ENCODE results near the gene MS4A14. TPM values are rescaled to one million over a fixed set of nuclear protein-coding genes. Genes with fewer than 3 reads are reported as not detected.
A peak's percentile ranks its signal among the peaks of the same experiment; 100 is the strongest.
"Not testable (repeated sequence)": the region's sequence is repeated elsewhere in the genome, so short reads cannot be mapped to it uniquely, and the experiment has no call there.

Gene MS4A14, protein sequence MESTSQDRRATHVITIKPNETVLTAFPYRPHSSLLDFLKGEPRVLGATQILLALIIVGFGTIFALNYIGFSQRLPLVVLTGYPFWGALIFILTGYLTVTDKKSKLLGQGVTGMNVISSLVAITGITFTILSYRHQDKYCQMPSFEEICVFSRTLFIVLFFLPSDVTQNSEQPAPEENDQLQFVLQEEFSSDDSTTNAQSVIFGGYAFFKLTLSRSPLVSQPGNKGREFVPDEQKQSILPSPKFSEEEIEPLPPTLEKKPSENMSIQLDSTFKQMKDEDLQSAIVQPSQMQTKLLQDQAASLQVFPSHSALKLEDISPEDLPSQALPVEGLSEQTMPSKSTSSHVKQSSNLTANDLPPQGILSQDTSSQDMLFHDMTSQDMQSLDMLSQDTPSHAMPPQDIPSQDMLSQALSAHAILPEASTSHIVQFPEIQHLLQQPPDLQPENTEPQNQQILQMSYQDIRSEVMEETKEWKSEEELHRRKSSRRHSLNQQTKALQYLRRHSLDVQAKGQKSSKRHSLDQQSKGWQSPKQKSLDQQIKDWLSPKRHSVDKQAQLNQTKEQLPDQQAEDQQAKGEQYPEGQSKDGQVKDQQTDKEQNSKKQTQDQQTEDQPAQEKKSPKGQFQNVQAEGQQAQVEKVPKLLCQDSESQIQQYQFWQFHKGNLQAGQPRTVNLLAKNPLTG
- not detected in 2 replicates for total RNA-seq

GRCh38 chr11:60396382-60396781, at the start of gene MS4A14:
Gene MS4A14 (plus strand): TSS chr11:60396459. CDS start chr11:60396579, 120 bp downstream.
- intact Hi-C loops (cut with micrococcal nuclease) = no loop called here
- no peak within 1 kb of the TSS for H3K27ac Mint-ChIP-seq

GRCh38 chr11:60347084-60347797, 49.0 kb upstream of the MS4A14 start:
- intact Hi-C loops (cut with micrococcal nuclease) = loop anchor here (5.0 kb wide), 1 partner anchor 80 kb away; no protein-coding TSS in a partner anchor
- H3K4me3 Mint-ChIP-seq (ENCODE audit: low read depth) = no peak overlapping the region
- no peaks in the 10 kb centered on the region for H3K27me3 Mint-ChIP-seq (ENCODE audit: low read depth)
- H3K27ac Mint-ChIP-seq = no peak overlapping the region
- DNase-seq (ENCODE audit: low spot score) = no peak
- H3K9me3 Mint-ChIP-seq = no peaks in the 10 kb centered on the region
- H3K36me3 Mint-ChIP-seq (ENCODE audit: low read depth) = no peaks in the 10 kb centered on the region
- H3K4me1 Mint-ChIP-seq (ENCODE audit: low read depth) = no peaks in the 10 kb centered on the region

More at GRCh38 chr11:60396382-60396781, at the start of gene MS4A14:
- Mint-ChIP-seq H3K4me3 (ENCODE audit: low read depth) (no peak within 1 kb of the TSS), H3K4me1 (ENCODE audit: low read depth) (no peaks in the 10 kb centered on the region), H3K27me3 (ENCODE audit: low read depth) (peaks cover 2% of the 10 kb centered on the region), H3K36me3 (ENCODE audit: low read depth) (no peaks in the 10 kb centered on the region), H3K9me3 (no peaks in the 10 kb centered on the region)
- no peak for DNase-seq (ENCODE audit: low spot score)

DNA sequence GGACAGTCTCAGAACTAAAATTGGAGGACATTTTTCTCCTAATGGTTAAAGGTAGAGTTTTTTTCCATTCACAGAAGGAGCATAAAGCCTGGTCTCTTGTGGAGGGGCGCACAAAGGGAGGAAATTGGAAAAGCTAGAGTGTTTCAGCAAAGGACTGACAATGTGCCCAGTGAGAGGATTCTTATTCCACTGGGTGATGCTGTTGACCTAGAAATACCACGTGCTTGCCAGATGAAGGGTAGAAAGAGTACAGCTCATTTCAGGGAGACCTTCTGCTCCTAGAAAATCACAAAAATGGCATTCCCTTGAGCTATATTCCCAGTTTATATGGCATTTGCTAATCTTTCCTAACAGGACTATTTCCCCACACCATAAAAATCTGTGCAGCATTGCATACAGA, 48.1 kb upstream of the MS4A14 start:
- intact Hi-C loops (cut with micrococcal nuclease) = loop anchor here (5.0 kb wide), 1 partner anchor 81 kb away; no protein-coding TSS in a partner anchor
- Mint-ChIP-seq H3K4me1 (ENCODE audit: low read depth) (no peaks in the 10 kb centered on the region), H3K4me3 (ENCODE audit: low read depth) (no peak overlapping the region), H3K27me3 (ENCODE audit: low read depth) (no peaks in the 10 kb centered on the region), H3K36me3 (ENCODE audit: low read depth) (no peaks in the 10 kb centered on the region), H3K9me3 (no peaks in the 10 kb centered on the region), H3K27ac (no peak overlapping the region)
- no peak for DNase-seq (ENCODE audit: low spot score)

GRCh38 chr11:60349990-60350389, 46.3 kb upstream of the MS4A14 start:
- intact Hi-C loops (cut with micrococcal nuclease) = loop anchor here (5.0 kb wide), 1 partner anchor 83 kb away; no protein-coding TSS in a partner anchor
- Mint-ChIP-seq H3K4me3 (ENCODE audit: low read depth) (no peak overlapping the region), H3K9me3 (no peaks in the 10 kb centered on the region), H3K27me3 (ENCODE audit: low read depth) (peaks cover 3% of the 10 kb centered on the region), H3K36me3 (ENCODE audit: low read depth) (no peaks in the 10 kb centered on the region), H3K27ac (no peak overlapping the region), H3K4me1 (ENCODE audit: low read depth) (no peaks in the 10 kb centered on the region)
- no peak for DNase-seq (ENCODE audit: low spot score)

GRCh38 chr11:60357771-60358170, 38.5 kb upstream of the MS4A14 start:
- Mint-ChIP-seq H3K27ac (no peak overlapping the region), H3K36me3 (ENCODE audit: low read depth) (no peaks in the 10 kb centered on the region), H3K4me1 (ENCODE audit: low read depth) (no peaks in the 10 kb centered on the region), H3K9me3 (no peaks in the 10 kb centered on the region), H3K4me3 (ENCODE audit: low read depth) (no peak overlapping the region), H3K27me3 (ENCODE audit: low read depth) (peaks cover 5% of the 10 kb centered on the region)
- no peak for DNase-seq (ENCODE audit: low spot score)
- intact Hi-C loops (cut with micrococcal nuclease) = no loop called here

DNA sequence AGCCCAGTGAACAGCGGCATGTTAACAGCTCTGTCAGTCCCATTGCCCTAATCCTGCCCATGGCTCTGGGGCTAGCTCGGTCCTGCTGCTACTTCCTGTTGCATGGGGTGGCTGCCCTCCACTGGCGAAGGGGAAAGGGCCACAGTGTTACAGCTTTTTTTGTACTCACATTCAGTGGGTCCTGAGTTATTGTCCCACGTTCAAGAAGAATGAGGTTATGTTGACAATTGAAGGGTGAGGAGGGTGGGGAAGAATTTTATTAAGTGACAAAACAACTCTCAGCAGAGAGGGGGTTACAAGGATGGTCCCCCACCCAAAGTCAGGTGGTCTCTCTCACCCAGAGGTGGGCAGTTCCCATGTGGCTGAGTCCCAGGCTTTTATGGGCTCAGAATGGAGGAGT, 35.6 kb upstream of the MS4A14 start:
- Mint-ChIP-seq H3K27ac (no peak overlapping the region), H3K9me3 (no peaks in the 10 kb centered on the region), H3K27me3 (ENCODE audit: low read depth) (peaks cover 9% of the 10 kb centered on the region), H3K36me3 (ENCODE audit: low read depth) (no peaks in the 10 kb centered on the region), H3K4me1 (ENCODE audit: low read depth) (no peaks in the 10 kb centered on the region), H3K4me3 (ENCODE audit: low read depth) (no peak overlapping the region)
- no peak for DNase-seq (ENCODE audit: low spot score)
- intact Hi-C loops (cut with micrococcal nuclease) = loop anchor here (5.0 kb wide), 1 partner anchor 127 kb away; no protein-coding TSS in a partner anchor

GRCh38 chr11:60362241-60362640, 34.0 kb upstream of the MS4A14 start:
- no peak for DNase-seq (ENCODE audit: low spot score)
- intact Hi-C loops (cut with micrococcal nuclease) = loop anchor here (5.0 kb wide), 1 partner anchor 125 kb away; no protein-coding TSS in a partner anchor
- H3K4me1 Mint-ChIP-seq (ENCODE audit: low read depth) = no peaks in the 10 kb centered on the region
- no peaks in the 10 kb centered on the region for H3K36me3 Mint-ChIP-seq (ENCODE audit: low read depth)
- no peak overlapping the region for H3K4me3 Mint-ChIP-seq (ENCODE audit: low read depth)
- H3K27ac Mint-ChIP-seq = no peak overlapping the region
- peaks cover 9% of the 10 kb centered on the region for H3K27me3 Mint-ChIP-seq (ENCODE audit: low read depth)
- no peaks in the 10 kb centered on the region for H3K9me3 Mint-ChIP-seq

DNA sequence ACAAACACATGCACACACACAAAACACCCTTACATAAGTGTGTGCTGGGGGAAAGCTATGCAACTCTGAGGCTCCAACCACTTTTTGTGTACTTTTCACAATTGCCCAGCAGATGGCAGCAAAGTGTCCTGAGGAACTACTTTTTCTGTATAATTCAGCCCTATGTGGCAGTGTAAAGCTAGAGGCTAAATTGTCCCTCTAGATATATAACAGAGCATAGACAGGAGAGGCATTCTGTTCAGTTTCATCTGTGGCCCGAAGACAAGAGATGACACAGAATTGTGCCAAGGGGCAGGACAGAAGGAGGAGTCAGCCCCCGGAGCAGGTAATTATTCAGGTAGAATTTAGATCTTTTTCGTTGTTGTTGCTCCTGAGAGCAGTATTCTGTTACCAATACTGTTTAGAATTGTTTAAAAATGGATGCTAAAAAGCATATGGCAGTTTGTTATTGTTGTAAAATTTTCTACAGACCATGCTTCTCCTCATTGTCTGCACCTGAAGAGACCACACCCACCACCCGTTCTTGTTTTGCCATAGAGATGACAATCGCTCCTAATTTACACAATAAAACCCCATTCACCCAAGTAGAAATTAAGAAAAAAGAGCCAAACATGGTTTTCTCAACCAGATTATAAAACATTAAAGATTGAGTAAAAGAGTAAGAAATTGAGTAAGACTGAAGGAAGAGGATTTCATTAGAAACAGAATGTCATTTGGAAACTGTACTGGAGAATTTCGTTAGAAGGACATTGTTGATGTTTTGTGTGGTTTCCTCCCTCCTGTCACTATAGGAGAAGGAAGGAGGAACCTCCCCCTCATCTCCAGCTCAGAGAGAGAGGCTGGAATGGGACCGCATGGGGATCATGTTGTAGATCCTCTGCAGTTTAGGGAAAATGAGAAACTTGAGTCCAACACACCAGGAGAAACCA, 32.5 kb upstream of the MS4A14 start:
- Mint-ChIP-seq H3K36me3 (ENCODE audit: low read depth) (no peaks in the 10 kb centered on the region), H3K4me1 (ENCODE audit: low read depth) (no peaks in the 10 kb centered on the region), H3K9me3 (no peaks in the 10 kb centered on the region), H3K27ac (no peak overlapping the region), H3K27me3 (ENCODE audit: low read depth) (peaks cover 7% of the 10 kb centered on the region), H3K4me3 (ENCODE audit: low read depth) (no peak overlapping the region)
- DNase-seq (ENCODE audit: low spot score) = peak; percentile 28
- intact Hi-C loops (cut with micrococcal nuclease) = loop anchor here (1.0 to 5.0 kb wide), 2 partner anchors 123 to 254 kb away; no protein-coding TSS in a partner anchor

- H3K27me3 Mint-ChIP-seq (ENCODE audit: low read depth); H3K4me3 Mint-ChIP-seq (ENCODE audit: low read depth); H3K9me3 Mint-ChIP-seq; H3K36me3 Mint-ChIP-seq (ENCODE audit: low read depth); H3K4me1 Mint-ChIP-seq (ENCODE audit: low read depth); H3K27ac Mint-ChIP-seq; DNase-seq (ENCODE audit: low spot score); intact Hi-C loops (cut with micrococcal nuclease): not testable (repeated sequence)
Observed at GRCh38 chr11:60366262-60366904, 29.9 kb upstream of the MS4A14 start.

GRCh38 chr11:60367009-60367408, 29.2 kb upstream of the MS4A14 start:
- intact Hi-C loops (cut with micrococcal nuclease) = no loop called here
- no peak overlapping the region for H3K4me3 Mint-ChIP-seq (ENCODE audit: low read depth)
- H3K36me3 Mint-ChIP-seq (ENCODE audit: low read depth) = no peaks in the 10 kb centered on the region
- no peaks in the 10 kb centered on the region for H3K4me1 Mint-ChIP-seq (ENCODE audit: low read depth)
- H3K27me3 Mint-ChIP-seq (ENCODE audit: low read depth) = peaks cover 7% of the 10 kb centered on the region
- DNase-seq (ENCODE audit: low spot score) = no peak
- H3K27ac Mint-ChIP-seq = no peak overlapping the region
- no peaks in the 10 kb centered on the region for H3K9me3 Mint-ChIP-seq

GRCh38 chr11:60367896-60368295, 28.4 kb upstream of the MS4A14 start:
- H3K4me1 Mint-ChIP-seq (ENCODE audit: low read depth) = no peaks in the 10 kb centered on the region
- no peak overlapping the region for H3K4me3 Mint-ChIP-seq (ENCODE audit: low read depth)
- peaks cover 7% of the 10 kb centered on the region for H3K27me3 Mint-ChIP-seq (ENCODE audit: low read depth)
- intact Hi-C loops (cut with micrococcal nuclease) = no loop called here
- H3K27ac Mint-ChIP-seq = no peak overlapping the region
- H3K36me3 Mint-ChIP-seq (ENCODE audit: low read depth) = no peaks in the 10 kb centered on the region
- no peaks in the 10 kb centered on the region for H3K9me3 Mint-ChIP-seq
- DNase-seq (ENCODE audit: low spot score) = no peak

Measured in activated T-helper 2 cell treated with anti-CD3 and anti-CD28 coated beads, Interferon-gamma antibody, Interleukin-2, Interleukin-4, amounts not matched to agents 10 μg/mL and 5 μg/mL and 100 μg/mL, durations not matched to agents 14 hours and 24 hours and 36 hours (primary cell).